SJSA1 (cell line): ENCODE results near the gene PFDN5. TPM values are rescaled to one million over a fixed set of nuclear protein-coding genes. Genes with fewer than 3 reads are reported as not detected.

Source experiments
- DNase-seq, 2 experiments: peaks; one replicate each; pipeline ENCODE4 v3.0.0-alpha.2; 2015 to 2020; ENCODE audit warnings: low spot score in 2 of 2, low read depth in 1 of 2
- H3K27ac ChIP-seq: fragments of 250-450 bp; sonication (Bioruptor Pico); 2 replicates; pipeline ENCODE4 v1.5.1; 2020; ENCODE audit warnings: mild to moderate bottlenecking, moderate library complexity
- H3K27me3 ChIP-seq: fragments of 250-450 bp; sonication (Bioruptor Pico); replicated peaks from 2 replicates; pipeline ENCODE4 v1.5.1; 2020; ENCODE audit warnings: mild to moderate bottlenecking, moderate library complexity
- H3K36me3 ChIP-seq: fragments of 250-450 bp; sonication (Bioruptor Pico); 2 replicates; pipeline ENCODE4 v1.5.1; 2020; ENCODE audit warnings: mild to moderate bottlenecking
- H3K4me1 ChIP-seq: fragments of 250-450 bp; sonication (Bioruptor Pico); replicated peaks from 2 replicates; pipeline ENCODE4 v1.6.1; 2021; ENCODE audit warnings: mild to moderate bottlenecking
- H3K4me3 ChIP-seq: fragments of 250-450 bp; sonication (Bioruptor Pico); 2 replicates; pipeline ENCODE4 v1.5.1; 2020; ENCODE audit warnings: mild to moderate bottlenecking
- H3K9me3 ChIP-seq: fragments of 250-450 bp; sonication (Bioruptor Pico); replicated peaks from 2 replicates; pipeline ENCODE4 v1.5.1; 2020; ENCODE audit warnings: mild to moderate bottlenecking
- total RNA-seq: library from RNA; depleted of rRNA; stranded (reverse); fragments of >200 nt; shearing (Covaris generic); gene quantifications from 2 replicates; pipeline ENCODE4 v1.2.3, GENCODE V29; 2014; rRNA removed

The PFDN5 gene
- 450 and 523 TPM in 2 replicates for total RNA-seq

- no peaks in the 10 kb centered on the region for H3K9me3 ChIP-seq
- peak; percentile 85 to 88 for DNase-seq
- H3K36me3 ChIP-seq = peaks cover 83% of the 10 kb centered on the region
- peaks cover 23% of the 10 kb centered on the region for H3K4me1 ChIP-seq
- H3K4me3 ChIP-seq = peak within 1 kb of the TSS; percentile 68
- peak within 1 kb of the TSS; percentile 69 for H3K27ac ChIP-seq
- no peaks in the 10 kb centered on the region for H3K27me3 ChIP-seq
Observed at GRCh38 chr12:53295070-53295890, at the start of gene PFDN5. PFDN5 (plus strand) TSS chr12:53295542; CDS start chr12:53295568, 26 bp downstream.

GRCh38 chr12:53251477-53252348 lies 43.6 kb upstream of the PFDN5 start:
- Histone ChIP-seq H3K36me3 (peaks cover 30% of the 10 kb centered on the region), H3K9me3 (no peaks in the 10 kb centered on the region), H3K4me1 (peaks cover 18% of the 10 kb centered on the region), H3K27ac (peak overlapping the region; percentile 56), H3K27me3 (no peaks in the 10 kb centered on the region), H3K4me3 (peak overlapping the region; percentile 89)
- peak; percentile 66 to 75 for DNase-seq

- H3K4me3 ChIP-seq = peak overlapping the region; percentile 89
- H3K4me1 ChIP-seq = peaks cover 18% of the 10 kb centered on the region
- no peak for DNase-seq
- H3K9me3 ChIP-seq = no peaks in the 10 kb centered on the region
- H3K36me3 ChIP-seq = peaks cover 30% of the 10 kb centered on the region
- H3K27ac ChIP-seq = peak overlapping the region; percentile 56
- no peaks in the 10 kb centered on the region for H3K27me3 ChIP-seq
Observed at GRCh38 chr12:53252349-53252916, 42.9 kb upstream of the PFDN5 start.

DNA sequence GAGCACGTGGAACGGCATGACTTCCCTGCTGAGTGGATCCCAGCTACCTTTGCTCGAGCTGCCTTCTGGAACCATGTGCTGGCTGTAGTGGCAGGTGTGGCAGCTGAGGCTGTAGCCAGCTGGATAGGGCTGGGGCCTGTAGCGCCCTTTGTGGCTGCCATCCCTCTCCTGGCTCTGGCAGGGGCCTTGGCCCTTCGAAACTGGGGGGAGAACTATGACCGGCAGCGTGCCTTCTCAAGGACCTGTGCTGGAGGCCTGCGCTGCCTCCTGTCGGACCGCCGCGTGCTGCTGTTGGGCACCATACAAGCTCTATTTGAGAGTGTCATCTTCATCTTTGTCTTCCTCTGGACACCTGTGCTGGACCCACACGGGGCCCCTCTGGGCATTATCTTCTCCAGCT lies 42.0 kb upstream of the PFDN5 start:
- DNase-seq = no peak
- Histone ChIP-seq H3K4me3 (peak overlapping the region; percentile 89; the same call in 1 of the 2 replicates), H3K27ac (no peak overlapping the region)

DNA sequence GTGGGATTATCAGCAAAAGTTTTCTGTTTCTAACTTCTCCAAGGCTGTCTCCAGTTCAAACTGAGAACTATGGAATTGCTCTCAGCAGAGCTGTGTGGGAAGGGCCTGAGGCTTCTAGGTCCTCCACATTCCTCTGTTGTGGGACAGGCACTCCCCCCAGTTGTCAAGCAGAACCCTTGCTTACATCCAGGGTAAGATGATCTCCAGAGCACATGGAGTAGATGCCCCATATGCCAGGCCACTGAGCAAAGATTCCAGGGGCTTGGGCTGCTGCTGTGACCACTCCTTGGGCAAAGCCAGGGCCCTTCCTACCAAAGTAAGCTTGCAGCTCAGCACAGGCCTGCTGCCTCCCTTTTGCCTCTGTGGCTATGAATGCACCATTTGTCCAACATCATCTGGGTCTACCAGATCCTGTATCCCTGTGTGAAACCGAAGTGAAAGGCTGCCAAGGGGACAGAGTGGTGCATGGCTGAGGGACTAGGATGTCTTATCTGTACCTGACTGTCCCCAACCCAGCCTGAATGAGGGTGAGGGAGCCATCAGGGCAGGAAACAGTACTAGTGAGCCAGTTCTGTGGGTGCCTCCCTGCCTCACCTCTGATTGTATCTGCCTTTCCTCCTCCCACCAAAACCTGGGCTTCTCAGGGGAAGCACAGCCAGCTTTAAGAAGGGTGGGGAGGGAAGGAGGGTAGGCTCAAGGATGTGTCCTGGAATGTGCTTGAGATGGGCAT lies 40.4 kb upstream of the PFDN5 start:
- Histone ChIP-seq H3K27ac (no peak overlapping the region), H3K4me3 (no peak overlapping the region), H3K27me3 (no peaks in the 10 kb centered on the region), H3K9me3 (no peaks in the 10 kb centered on the region), H3K36me3 (peaks cover 30% of the 10 kb centered on the region), H3K4me1 (peaks cover 18% of the 10 kb centered on the region)
- DNase-seq = no peak

More for the DNA sequence above, 42.0 kb upstream of the PFDN5 start:
- H3K4me1 ChIP-seq = peaks cover 18% of the 10 kb centered on the region
- H3K27me3 ChIP-seq = no peaks in the 10 kb centered on the region
- H3K9me3 ChIP-seq = no peaks in the 10 kb centered on the region
- H3K36me3 ChIP-seq = peaks cover 30% of the 10 kb centered on the region

GRCh38 chr12:53255996-53256395 lies 39.3 kb upstream of the PFDN5 start:
- peaks cover 18% of the 10 kb centered on the region for H3K4me1 ChIP-seq
- no peak overlapping the region for H3K4me3 ChIP-seq
- H3K9me3 ChIP-seq = no peaks in the 10 kb centered on the region
- H3K36me3 ChIP-seq = peaks cover 30% of the 10 kb centered on the region
- no peak overlapping the region for H3K27ac ChIP-seq
- no peaks in the 10 kb centered on the region for H3K27me3 ChIP-seq
- no peak for DNase-seq

- no peak overlapping the region for H3K4me3 ChIP-seq
- H3K36me3 ChIP-seq = peaks cover 11% of the 10 kb centered on the region
- H3K27me3 ChIP-seq = no peaks in the 10 kb centered on the region
- no peaks in the 10 kb centered on the region for H3K9me3 ChIP-seq
- H3K4me1 ChIP-seq = no peaks in the 10 kb centered on the region
- DNase-seq = no peak
- H3K27ac ChIP-seq = no peak overlapping the region
Observed at GRCh38 chr12:53258541-53259539, 36.5 kb upstream of the PFDN5 start.

DNA sequence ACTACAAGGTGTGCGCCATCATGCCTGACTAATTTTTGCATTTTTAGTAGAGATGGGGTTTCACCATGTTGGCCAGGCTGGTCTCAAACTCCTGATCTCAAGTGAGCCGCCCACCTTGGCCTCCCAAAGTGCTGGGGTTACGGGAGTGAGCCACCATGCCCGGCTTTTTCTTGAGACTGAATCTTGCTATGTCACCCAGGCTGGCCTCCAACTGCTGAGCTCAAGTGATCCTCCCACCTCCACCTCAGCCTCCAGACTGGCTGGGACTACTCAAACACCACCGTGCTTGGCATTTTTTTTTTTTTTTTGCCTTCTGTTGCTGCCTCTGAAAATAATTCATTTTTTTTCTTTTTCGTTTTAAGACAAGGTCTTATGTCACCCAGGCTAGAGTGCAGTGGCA lies 35.5 kb upstream of the PFDN5 start:
- no peak for DNase-seq
- Histone ChIP-seq H3K4me3 (no peak overlapping the region), H3K27ac (no peak overlapping the region)

DNA sequence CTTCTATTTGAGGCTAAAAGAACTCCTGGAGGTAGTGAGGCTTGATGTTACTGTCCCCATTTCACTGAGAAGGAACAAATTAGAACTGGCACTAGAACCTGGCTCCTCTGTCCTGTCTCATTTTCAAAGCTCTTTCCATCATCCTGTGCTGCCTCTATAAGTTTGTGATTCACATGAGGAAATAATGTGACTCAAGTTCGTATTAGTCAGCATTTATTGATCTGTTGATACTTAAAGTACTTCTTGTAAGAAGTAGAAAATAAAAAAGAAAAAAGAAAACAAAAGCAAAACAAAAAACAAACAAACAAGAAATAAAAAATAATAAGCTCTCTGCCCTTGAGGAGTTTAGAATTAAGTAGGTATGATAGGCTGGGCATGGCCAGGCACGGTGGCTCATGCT lies 29.6 kb upstream of the PFDN5 start:
- Histone ChIP-seq H3K27me3 (no peaks in the 10 kb centered on the region), H3K9me3 (no peaks in the 10 kb centered on the region), H3K27ac (no peak overlapping the region), H3K4me3 (no peak overlapping the region), H3K4me1 (peaks cover 24% of the 10 kb centered on the region), H3K36me3 (peaks cover 27% of the 10 kb centered on the region)
- DNase-seq = no peak

More for the DNA sequence above, 35.5 kb upstream of the PFDN5 start:
- Histone ChIP-seq H3K4me1 (no peaks in the 10 kb centered on the region), H3K36me3 (peaks cover 2% of the 10 kb centered on the region), H3K9me3 (no peaks in the 10 kb centered on the region), H3K27me3 (no peaks in the 10 kb centered on the region)

DNA sequence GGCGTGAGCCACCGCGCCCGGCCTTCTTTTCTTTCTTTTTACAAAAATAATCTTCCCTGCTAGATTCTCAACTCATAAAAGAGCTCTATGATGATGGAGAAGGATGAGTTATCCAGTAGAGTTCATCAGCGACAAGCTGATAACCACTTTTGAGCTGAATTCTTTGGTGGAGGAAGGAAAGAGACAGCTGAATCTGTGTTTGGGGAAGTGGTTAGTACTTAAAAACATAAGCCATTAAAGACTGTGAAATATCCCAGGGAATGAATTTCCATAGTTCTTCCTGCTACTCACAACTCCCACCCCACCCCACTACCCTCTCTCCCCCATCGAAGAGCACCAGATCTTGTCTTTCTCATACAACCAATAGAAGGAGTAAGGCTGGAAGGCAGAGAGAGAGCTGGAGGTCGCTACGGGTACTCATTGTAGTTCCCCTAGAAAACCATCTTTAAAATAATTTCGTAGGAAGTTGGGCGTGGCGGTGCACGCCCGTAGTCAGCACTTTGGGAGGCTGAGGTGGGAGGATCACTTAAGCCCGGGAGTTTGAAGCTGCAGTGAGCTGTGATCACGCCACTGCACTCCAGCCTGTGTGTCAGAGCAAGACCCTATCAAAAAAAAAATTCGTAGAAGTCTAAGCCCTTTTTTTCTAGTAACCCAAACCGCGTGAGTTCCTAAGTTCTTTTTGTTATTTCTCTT lies 27.9 kb upstream of the PFDN5 start:
- peaks cover 42% of the 10 kb centered on the region for H3K36me3 ChIP-seq
- no peaks in the 10 kb centered on the region for H3K27me3 ChIP-seq
- peak overlapping the region; percentile 74; the same call in 1 of the 2 replicates for H3K27ac ChIP-seq
- H3K9me3 ChIP-seq = no peaks in the 10 kb centered on the region
- peaks cover 24% of the 10 kb centered on the region for H3K4me1 ChIP-seq
- no peak for DNase-seq
- H3K4me3 ChIP-seq = peak overlapping the region; percentile 75

DNA sequence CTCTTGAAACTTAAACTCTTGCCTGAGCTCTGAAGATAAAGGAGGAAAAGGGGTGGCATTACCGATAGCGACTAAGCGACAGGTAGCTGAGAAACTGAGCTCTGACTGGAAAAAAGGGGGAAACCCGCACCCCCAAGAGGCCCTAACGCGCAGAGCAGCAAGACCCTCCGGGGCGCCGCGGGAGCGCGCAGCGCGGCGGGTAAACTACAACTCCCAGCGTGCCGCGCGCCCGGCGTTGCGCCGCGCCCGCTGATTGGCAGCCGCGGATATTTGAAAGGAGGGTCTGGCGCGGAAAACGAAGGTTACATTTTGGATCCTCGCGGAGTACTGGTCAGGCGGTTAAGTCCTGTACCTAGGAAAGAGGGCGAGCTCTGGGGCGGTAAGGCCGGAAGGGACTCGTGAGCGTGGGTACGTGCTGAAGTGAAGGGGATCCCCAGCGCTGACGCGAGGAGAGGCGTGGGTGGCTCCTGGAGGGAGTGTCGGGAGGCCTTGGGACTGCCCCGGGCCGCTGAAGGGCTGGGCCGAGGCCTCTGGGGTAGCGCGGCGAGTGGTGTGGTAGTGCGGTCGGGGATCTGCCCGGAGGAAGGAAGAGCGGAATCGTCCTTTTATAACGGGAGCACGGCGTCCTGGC lies 27.2 kb upstream of the PFDN5 start, which contains the start of gene ESPL1:
TSS of gene ESPL1 (plus strand) at position 301 of the 631 bp plus-strand sequence. CDS start 468 bp downstream, outside the sequence.
- peaks cover 24% of the 10 kb centered on the region for H3K4me1 ChIP-seq
- H3K27ac ChIP-seq = peak within 1 kb of the TSS; percentile 74

More for the DNA sequence above, 27.2 kb upstream of the PFDN5 start, which contains the start of gene ESPL1:
- H3K36me3 ChIP-seq = peaks cover 48% of the 10 kb centered on the region
- DNase-seq = peak; percentile 75 to 82
- H3K4me3 ChIP-seq = peak within 1 kb of the TSS; percentile 75
- H3K27me3 ChIP-seq = no peaks in the 10 kb centered on the region
- H3K9me3 ChIP-seq = no peaks in the 10 kb centered on the region
